Measurements from ENCODE around the gene GFRA1. TPM values are rescaled to one million over a fixed set of nuclear protein-coding genes. Genes with fewer than 3 reads are reported as not detected.

The GFRA1 gene
- total RNA-seq, 8 experiments from 2014 or later: 0.77 to 136 (median 50.2) TPM

DNA sequence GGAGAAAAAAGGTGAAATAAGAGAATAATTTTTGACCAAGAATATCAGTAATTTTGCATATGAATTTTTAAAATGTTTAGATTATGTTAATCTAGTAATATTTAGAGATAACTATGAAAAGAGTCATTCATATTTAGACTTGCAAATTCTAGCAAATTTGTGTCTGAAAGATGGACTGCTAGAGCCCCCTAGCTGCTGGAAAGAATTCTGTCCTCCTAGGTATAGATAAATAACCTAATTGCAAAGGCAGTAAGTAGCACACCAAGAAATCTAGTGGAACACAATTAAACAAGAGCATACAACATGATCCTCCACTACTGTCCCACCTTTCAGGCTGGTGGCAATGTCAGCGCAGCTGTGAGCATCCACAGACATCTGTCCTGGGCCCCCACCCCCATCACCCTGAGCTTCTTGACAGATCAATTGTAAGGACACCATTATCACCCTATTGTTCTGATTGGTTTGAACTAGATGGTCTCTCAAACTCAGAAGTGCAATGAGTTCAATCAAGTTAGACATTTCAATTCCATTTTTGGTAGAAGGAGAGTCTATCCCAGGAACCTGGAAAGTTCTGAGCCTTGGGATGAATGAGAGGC, 15.0 kb upstream of the GFRA1 start:
- Histone ChIP-seq H3K27ac (no peak overlapping the region), H3K4me3 (no peak overlapping the region), H3K4me1 (replicated peaks in 1 of 2) (no peaks in the 10 kb centered on the region)
- ATAC-seq (replicated peaks in 6 of 8): peak in 3 of 8 experiments; percentile 42 to 72 (median 52)
- in situ Hi-C loops (cut with MboI; ENCODE audit: low pct_unique_long_range_greater_than_20kb in 2 of 9, low sequenced_read_pairs in 9 of 9, unreplicated experiment in 9 of 9): loop anchor here (10.0 to 25.0 kb wide), 4 partner anchors 451 to 851 kb away; no protein-coding TSS in a partner anchor
- WGBS, 10 experiments: 0 to 40% (median 0%) methylated on average over 1 of the region's 1 CpG; no CpG with 5 or more reads in 4 of the 10 experiments

DNA sequence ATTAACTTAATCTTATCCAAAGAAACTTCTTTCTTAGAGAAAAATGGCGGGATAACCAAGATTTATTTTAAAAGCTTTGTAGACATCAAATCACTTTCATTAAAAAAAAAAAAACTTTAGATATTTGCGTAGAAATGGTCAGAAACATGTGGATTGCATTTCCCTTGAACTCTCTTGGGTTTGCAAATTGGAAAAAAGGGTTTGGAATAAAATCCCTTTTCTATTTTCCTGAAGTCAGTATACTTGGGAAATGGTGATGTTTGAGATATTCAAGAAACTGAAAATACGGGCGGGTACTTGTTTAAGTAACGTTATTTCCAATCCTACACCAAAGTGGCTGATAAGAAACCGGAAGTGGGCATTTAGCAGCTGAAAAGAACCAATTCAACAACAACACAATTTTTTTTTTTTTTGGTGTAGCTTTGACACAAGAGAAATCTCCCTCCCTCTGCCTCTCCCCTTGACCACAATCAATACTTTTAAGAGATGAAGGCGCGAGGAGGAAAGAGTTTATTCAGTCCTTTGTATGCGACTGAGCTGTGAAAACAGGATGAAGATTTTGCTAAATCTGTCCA, 13.7 kb upstream of the GFRA1 start:
- 74 to 96% (median 85%) methylated on average over 4 to 9 of the region's 9 CpGs; no CpG with 5 or more reads in 1 of the 10 experiments for WGBS, 10 experiments
- H3K4me1 ChIP-seq (replicated peaks in 1 of 2): no peaks in the 10 kb centered on the region
- in situ Hi-C loops (cut with MboI; ENCODE audit: low pct_unique_long_range_greater_than_20kb in 2 of 9, low sequenced_read_pairs in 9 of 9, unreplicated experiment in 9 of 9): loop anchor here (10.0 to 25.0 kb wide), 4 partner anchors 449 to 849 kb away; no protein-coding TSS in a partner anchor
- no peak overlapping the region for H3K27ac ChIP-seq
- no peak for ATAC-seq (replicated peaks in 6 of 8)
- H3K4me3 ChIP-seq: no peak overlapping the region

DNA sequence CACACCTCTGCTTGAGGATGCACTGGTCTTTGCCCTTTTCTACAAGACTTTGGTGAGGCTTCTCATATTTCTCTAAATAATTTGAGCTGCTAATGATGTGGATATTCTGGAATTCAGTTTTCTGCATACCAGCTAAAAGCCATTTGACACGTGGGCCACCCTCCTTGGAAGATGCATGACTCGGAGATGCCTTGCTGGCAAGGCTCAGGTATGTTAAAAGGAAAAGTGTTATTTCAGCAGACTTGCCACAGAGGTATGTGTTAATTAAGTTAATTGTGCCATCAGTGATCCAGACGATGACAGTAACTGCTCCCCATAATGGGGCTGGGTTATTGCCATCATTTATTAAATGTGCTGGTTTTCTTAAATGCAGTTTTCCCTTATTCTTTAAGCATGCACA, 8.8 kb upstream of the GFRA1 start:
- Histone ChIP-seq H3K4me3 (no peak overlapping the region), H3K4me1 (replicated peaks in 1 of 2) (peaks cover 0 to 8% of the 10 kb centered on the region in 2 donors), H3K27ac (no peak overlapping the region)
- in situ Hi-C loops (cut with MboI; ENCODE audit: low pct_unique_long_range_greater_than_20kb in 2 of 9, low sequenced_read_pairs in 9 of 9, unreplicated experiment in 9 of 9): loop anchor here (10.0 to 25.0 kb wide), 4 partner anchors 444 to 844 kb away; no protein-coding TSS in a partner anchor
- ATAC-seq (replicated peaks in 6 of 8): no peak
- WGBS, 10 experiments: 40 to 100% (median 80%) methylated on average over 1 to 3 of the region's 3 CpGs; no CpG with 5 or more reads in 5 of the 10 experiments

DNA sequence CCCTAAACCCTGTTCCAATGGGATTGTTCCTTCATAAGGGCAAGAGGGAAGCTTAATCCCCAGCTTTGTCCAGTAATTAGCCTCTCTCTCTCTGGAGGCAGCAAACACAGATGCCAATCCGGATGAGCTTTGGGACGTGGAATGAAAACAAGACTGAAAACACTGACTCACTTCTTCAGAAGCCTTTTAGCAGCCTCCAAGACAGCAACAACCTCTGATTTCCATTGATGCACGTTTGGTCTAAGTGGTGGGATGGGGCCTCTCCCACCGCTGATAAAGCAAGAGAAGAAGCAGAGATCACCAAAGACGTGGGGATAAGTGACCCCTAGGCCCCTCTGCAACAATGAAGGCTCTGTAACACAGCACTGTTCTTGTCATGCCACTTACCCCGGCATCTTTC, 5.8 kb upstream of the GFRA1 start:
- Histone ChIP-seq H3K4me1 (replicated peaks in 1 of 2) (peaks cover 0 to 24% of the 10 kb centered on the region in 2 donors), H3K27ac (no peak overlapping the region), H3K4me3 (no peak overlapping the region)
- in situ Hi-C loops (cut with MboI; ENCODE audit: low pct_unique_long_range_greater_than_20kb in 2 of 9, low sequenced_read_pairs in 9 of 9, unreplicated experiment in 9 of 9): loop anchor here in 8 of 9 experiments (25.0 kb wide), 3 partner anchors 442 to 842 kb away; no protein-coding TSS in a partner anchor
- ATAC-seq (replicated peaks in 6 of 8): no peak
- WGBS, 10 experiments: 10 to 100% (median 67%) methylated on average over 1 to 5 of the region's 6 CpGs; no CpG with 5 or more reads in 1 of the 10 experiments

DNA sequence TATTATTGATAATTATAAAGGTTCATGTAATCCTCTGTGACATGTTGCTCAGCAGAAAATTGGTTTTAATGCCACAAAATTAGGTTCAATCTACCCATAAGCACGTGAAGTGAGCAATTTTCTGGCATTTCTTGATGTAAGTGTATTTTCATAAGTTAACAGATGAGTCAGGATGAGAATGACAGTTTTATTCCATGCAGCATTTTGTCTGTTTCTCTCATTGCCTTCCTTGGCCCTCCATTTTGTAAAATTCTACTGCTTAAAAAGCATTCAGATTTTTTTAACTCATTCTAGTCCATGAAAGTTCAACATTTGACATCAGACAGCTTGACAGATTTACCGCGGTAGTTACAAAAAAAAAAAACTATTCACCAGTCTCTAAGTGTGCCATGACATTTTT, 4.0 kb upstream of the GFRA1 start:
- no peak overlapping the region for H3K27ac ChIP-seq
- in situ Hi-C loops (cut with MboI; ENCODE audit: low pct_unique_long_range_greater_than_20kb in 2 of 9, low sequenced_read_pairs in 9 of 9, unreplicated experiment in 9 of 9): loop anchor here in 8 of 9 experiments (25.0 kb wide), 3 partner anchors 440 to 840 kb away; no protein-coding TSS in a partner anchor
- H3K4me3 ChIP-seq: no peak overlapping the region
- no peak for ATAC-seq (replicated peaks in 6 of 8)
- 67 to 100% (median 83%) methylated on average over 1 to 3 of the region's 3 CpGs; no CpG with 5 or more reads in 1 of the 10 experiments for WGBS, 10 experiments
- peaks cover 0 to 24% of the 10 kb centered on the region in 2 donors for H3K4me1 ChIP-seq (replicated peaks in 1 of 2)

DNA sequence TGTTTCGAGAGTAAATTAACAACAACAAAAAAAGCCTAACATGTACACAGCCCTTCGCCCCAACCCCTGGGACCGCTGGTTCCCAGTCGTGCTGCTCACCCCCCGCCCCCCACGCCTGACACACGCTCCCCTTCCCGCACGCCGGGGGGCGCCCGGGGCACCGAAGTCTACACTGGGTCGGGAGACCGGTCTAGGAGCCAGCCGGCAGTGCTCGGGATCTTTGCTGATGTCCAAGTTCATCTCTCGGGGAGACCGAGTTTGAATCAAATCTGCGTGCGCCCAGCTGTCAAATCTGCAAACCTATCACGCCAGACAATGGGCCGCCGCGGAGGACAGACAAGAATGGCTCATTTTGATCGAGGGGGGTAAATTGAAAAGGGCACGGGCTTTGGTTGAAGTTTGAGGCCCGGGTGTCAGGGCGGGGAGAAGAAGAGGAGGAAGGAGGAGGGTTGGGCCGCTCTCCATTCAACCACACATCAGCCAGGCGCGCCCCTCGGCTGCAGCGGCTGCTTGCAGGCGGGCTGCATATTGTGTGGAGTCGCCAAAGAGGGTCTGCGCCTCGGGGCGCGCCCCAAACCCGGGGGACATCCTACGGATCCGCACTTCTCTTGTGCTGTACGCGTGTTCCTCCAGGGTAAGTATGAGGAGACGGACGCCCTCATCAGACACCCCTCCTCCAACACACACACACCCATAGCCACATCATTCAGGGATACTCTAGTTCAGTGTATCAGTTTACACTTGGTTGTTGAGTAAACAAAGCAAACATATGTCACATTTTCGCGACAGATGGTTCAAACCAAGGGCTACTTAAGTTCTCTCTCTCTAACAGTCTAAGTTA, 1.3 kb upstream of the GFRA1 start:
- WGBS, 10 experiments: 0 to 2% (median 2%) methylated on average over 2 to 24 of the region's 49 CpGs; no CpG with 5 or more reads in 3 of the 10 experiments
- Histone ChIP-seq H3K27ac (peak overlapping the region; percentile 70 to 75), H3K4me3 (peak overlapping the region; percentile 51 to 93 (median 60)), H3K4me1 (replicated peaks in 1 of 2) (peaks cover 10 to 34% of the 10 kb centered on the region in 2 donors)
- in situ Hi-C loops (cut with MboI; ENCODE audit: low pct_unique_long_range_greater_than_20kb in 2 of 9, low sequenced_read_pairs in 9 of 9, unreplicated experiment in 9 of 9): loop anchor here in 1 of 9 experiments (25.0 kb wide), 1 partner anchor 437 kb away; no protein-coding TSS in a partner anchor
- peak; percentile 24 to 59 (median 54) for ATAC-seq (replicated peaks in 6 of 8)

DNA sequence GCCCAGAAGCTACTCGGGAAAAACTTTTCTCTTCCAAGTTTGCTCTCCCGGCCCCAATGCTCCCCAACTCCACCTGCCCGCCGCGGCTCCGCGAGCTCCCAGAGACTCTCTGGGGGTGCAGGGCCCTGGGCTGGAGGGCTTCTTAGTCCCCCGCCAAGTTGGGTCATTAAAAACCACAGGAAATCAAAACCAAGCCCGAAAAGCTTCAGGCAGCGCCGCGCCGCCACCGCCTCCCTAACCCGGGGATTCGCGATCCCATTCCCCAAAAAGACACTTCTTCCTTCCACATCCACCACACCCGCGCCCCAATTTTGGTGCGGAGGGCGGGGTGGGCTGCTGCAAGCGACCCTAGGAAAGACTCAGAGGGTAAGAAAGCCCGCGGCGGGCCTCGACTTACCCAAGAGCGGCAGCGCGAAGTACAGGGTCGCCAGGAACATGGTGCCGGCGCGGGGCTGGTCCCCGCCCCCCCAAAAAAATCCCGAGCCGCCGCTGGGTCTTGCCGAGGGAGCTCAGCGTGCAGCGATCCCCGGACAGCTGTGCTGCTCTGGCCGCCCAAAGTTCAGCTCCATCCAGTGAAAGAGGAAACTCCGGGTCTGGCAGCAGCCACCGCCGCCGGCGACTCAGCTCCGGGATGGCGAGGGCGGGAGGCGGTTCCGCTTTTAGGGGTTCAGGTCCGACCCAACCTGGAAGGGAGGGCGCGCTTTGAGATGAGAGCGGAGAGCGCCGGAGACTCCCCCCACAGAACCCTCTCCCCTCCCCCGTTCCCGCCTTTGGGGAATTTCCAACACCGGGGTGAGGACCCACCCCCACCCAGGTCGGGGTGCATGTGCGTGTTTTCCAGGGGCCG, 1.2 kb downstream of the GFRA1 start:
- WGBS, 10 experiments: 0 to 3% (median 0%) methylated on average over 1 to 8 of the region's 64 CpGs; no CpG with 5 or more reads in 3 of the 10 experiments
- Histone ChIP-seq H3K4me1 (replicated peaks in 1 of 2) (peaks cover 10 to 41% of the 10 kb centered on the region in 2 donors), H3K27ac (peak overlapping the region in 1 of 2 donors; percentile 70), H3K4me3 (peak overlapping the region; percentile 51 to 93 (median 60))
- ATAC-seq (replicated peaks in 6 of 8): peak in 2 of 8 experiments; percentile 1 to 3
- in situ Hi-C loops (cut with MboI; ENCODE audit: low pct_unique_long_range_greater_than_20kb in 2 of 9, low sequenced_read_pairs in 9 of 9, unreplicated experiment in 9 of 9): loop anchor here in 1 of 9 experiments (25.0 kb wide), 1 partner anchor 435 kb away; no protein-coding TSS in a partner anchor

DNA sequence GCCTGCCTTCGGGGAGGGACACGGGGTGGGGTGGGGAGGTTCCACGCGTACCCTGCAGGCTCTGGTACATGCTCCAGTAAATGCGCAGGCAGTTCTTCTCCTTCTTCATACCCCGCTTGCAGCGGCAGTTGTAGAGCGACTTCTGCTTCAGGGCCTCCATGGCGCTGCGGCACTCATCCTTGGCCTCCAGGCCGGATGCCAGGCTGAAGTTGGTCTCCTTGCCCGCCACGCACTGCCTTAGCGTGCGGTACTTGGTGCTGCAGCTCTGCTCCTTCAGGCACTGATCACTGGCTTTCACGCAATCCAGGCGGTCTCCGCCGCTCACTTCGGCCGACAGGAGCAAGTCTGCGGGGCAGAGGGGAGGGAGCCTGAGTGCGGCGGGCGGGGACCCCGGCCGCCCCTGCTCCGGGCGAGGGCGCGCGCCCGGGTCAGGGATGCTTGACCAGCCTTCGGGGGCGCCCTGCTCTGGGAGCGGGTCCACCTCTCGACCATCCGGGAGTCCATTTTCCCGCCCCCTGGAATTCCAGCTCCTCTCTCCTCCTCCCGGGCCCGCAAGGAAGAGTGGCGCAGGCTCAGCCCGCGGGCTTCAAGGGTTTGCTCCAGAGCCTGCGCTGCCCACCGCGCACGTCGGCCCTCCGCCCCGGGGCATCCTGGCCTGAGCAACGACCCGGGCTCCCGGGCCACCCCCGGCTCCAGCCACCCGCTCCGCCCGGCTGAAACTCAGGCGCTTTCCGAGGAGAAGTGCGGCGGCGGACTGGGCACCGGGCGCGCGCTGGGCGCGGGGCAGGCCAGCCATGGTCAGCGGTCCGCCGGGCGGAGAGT, 2.0 kb downstream of the GFRA1 start:
- peaks cover 10 to 40% of the 10 kb centered on the region in 2 donors for H3K4me1 ChIP-seq (replicated peaks in 1 of 2)
- peak overlapping the region; percentile 51 to 93 (median 60) for H3K4me3 ChIP-seq
- WGBS, 10 experiments: 0 to 80% (median 0%) methylated on average over 1 to 9 of the region's 73 CpGs; no CpG with 5 or more reads in 5 of the 10 experiments
- H3K27ac ChIP-seq: peak overlapping the region; percentile 4 to 30
- in situ Hi-C loops (cut with MboI; ENCODE audit: low pct_unique_long_range_greater_than_20kb in 2 of 9, low sequenced_read_pairs in 9 of 9, unreplicated experiment in 9 of 9): loop anchor here in 1 of 9 experiments (25.0 kb wide), 1 partner anchor 434 kb away; no protein-coding TSS in a partner anchor
- ATAC-seq (replicated peaks in 6 of 8): peak in 7 of 8 experiments; percentile 3 to 38 (median 21)

DNA sequence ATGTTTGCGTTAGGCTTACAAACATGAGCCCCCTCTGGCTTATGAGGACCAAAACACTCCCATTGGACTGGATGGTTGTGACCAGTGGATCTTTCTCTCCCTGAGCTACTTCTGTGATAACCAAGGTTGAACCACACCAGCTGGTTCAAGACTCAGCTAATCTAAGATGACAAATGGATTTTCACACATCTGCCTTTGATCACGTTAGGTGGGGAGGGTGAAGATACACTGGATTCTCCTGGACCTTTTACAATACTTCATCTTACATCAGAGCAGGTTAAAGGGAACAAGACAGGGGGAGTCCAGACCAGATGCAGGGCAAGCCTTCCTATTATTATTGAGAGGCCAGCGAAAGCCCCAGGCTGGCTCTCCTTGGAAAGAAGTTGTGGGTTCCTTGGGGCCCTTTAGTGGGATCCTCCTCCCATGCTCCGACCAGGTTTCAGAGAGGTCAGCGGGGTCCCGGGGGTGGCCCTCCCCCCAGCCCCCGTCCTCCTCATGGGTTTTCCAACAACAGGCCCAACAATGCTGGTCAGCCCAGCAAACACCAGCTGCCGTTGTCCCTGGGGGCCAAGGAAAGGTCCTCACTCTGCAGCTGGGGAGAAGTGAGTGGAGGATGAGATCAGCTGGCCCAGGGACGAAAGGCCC, 2.8 kb downstream of the GFRA1 start:
- Histone ChIP-seq H3K4me1 (replicated peaks in 1 of 2) (peaks cover 10 to 33% of the 10 kb centered on the region in 2 donors), H3K27ac (peak overlapping the region in 1 of 2 donors; percentile 30), H3K4me3 (peak overlapping the region; percentile 51 to 93 (median 60))
- WGBS, 10 experiments: 29 to 100% (median 68%) methylated on average over 1 to 4 of the region's 9 CpGs; no CpG with 5 or more reads in 5 of the 10 experiments
- in situ Hi-C loops (cut with MboI; ENCODE audit: low pct_unique_long_range_greater_than_20kb in 2 of 9, low sequenced_read_pairs in 9 of 9, unreplicated experiment in 9 of 9): loop anchor here in 1 of 9 experiments (25.0 kb wide), 1 partner anchor 433 kb away; no protein-coding TSS in a partner anchor
- peak in 2 of 8 experiments; percentile 5 to 46 for ATAC-seq (replicated peaks in 6 of 8)

DNA sequence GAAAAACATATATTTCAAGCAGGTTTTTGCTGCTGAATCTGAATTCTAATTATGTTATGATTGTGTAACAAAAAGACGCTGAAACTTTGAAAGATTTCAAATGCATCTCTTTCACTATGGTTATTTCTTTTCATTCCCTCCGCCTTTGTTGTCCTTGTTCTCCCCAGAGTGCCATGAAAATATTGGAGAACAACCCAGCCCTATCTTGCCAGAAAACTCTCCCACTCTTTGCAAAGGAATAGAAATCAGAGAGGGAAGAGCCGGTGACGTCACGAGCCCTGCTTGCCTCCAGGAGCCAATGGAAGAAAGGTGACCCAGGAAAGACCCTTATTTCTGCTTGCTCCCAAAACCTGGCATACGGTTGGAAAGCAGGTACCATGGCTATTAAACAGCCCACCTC, 3.4 kb downstream of the GFRA1 start:
- WGBS, 10 experiments: 0 to 83% (median 70%) methylated on average over 1 to 6 of the region's 6 CpGs; no CpG with 5 or more reads in 1 of the 10 experiments
- in situ Hi-C loops (cut with MboI; ENCODE audit: low pct_unique_long_range_greater_than_20kb in 2 of 9, low sequenced_read_pairs in 9 of 9, unreplicated experiment in 9 of 9): loop anchor here in 1 of 9 experiments (25.0 kb wide), 1 partner anchor 432 kb away; no protein-coding TSS in a partner anchor

More for the DNA sequence above, 3.4 kb downstream of the GFRA1 start:
- H3K4me3 ChIP-seq: peak overlapping the region in 3 of 5 donors; percentile 51 to 93 (median 60)
- H3K4me1 ChIP-seq (replicated peaks in 1 of 2): peaks cover 10 to 26% of the 10 kb centered on the region in 2 donors
- no peak for ATAC-seq (replicated peaks in 6 of 8)
- H3K27ac ChIP-seq: peak overlapping the region in 1 of 2 donors; percentile 30
